HG02885 (cell line): Measurements from ENCODE around the gene SLC46A1.

Experiments
- ATAC-seq: cut with Tn5 transposase; IDR thresholded peaks from one replicate; pipeline ENCODE4 v1.9.1; 2021; ENCODE audit warnings: mild to moderate bottlenecking; ENCODE audit not compliant: unreplicated experiment, poor library complexity

Gene SLC46A1

GRCh38 chr17:28363776-28364650 lies 42.0 kb downstream of the SLC46A1 start:
- no peak for ATAC-seq

GRCh38 chr17:28363186-28363585 lies 42.8 kb downstream of the SLC46A1 start:
- ATAC-seq = no peak

- ATAC-seq = no peak
Measured at GRCh38 chr17:28357901-28358197, 48.2 kb downstream of the SLC46A1 start.

- ATAC-seq = peak; percentile 97
Measured at GRCh38 chr17:28357061-28357900, 48.7 kb downstream of the SLC46A1 start, which contains the start of gene POLDIP2. TSS of gene POLDIP2 (minus strand) at chr17:28357527. CDS start at chr17:28357448, 79 bp downstream.

- ATAC-seq = no peak
Measured at GRCh38 chr17:28350271-28350670, 55.7 kb downstream of the SLC46A1 start.

GRCh38 chr17:28348979-28349378 lies 57.0 kb downstream of the SLC46A1 start:
- no peak for ATAC-seq

- no peak for ATAC-seq
Measured at GRCh38 chr17:28347261-28347891, 58.6 kb downstream of the SLC46A1 start.

GRCh38 chr17:28346746-28347246 lies 59.2 kb downstream of the SLC46A1 start:
- no peak for ATAC-seq

GRCh38 chr17:28346199-28346580 lies 59.8 kb downstream of the SLC46A1 start:
- no peak for ATAC-seq

GRCh38 chr17:28345419-28346198 lies 60.4 kb downstream of the SLC46A1 start:
- ATAC-seq = no peak
